Spinal cord (tissue), 10 donors: ENCODE measurements around the gene ZDHHC3. TPM values are rescaled to one million over a fixed set of nuclear protein-coding genes. Genes with fewer than 3 reads are reported as not detected.
"Not testable (repeated sequence)": the region's sequence is repeated elsewhere in the genome, so short reads cannot be mapped to it uniquely, and the experiment has no call there.

Source experiments
- DNase-seq, 6 donors: peaks; one replicate each; pipeline versions ENCODE4 v3.0.0 to v3.0.0-alpha.2; 2013 to 2015; ENCODE audit warnings: low spot score in 6 of 6, low read depth in 4 of 6
- H3K27ac ChIP-seq: one replicate; pipeline ENCODE4 v1.5.1; 2013; ENCODE audit warnings: low read depth, low read length, control low read depth
- H3K27me3 ChIP-seq: one replicate; pipeline ENCODE4 v1.6.1; 2013; ENCODE audit warnings: low read length; ENCODE audit not compliant: control insufficient read depth, insufficient read depth
- H3K36me3 ChIP-seq: one replicate; pipeline ENCODE4 v1.6.1; 2013; ENCODE audit warnings: low read length; ENCODE audit not compliant: control insufficient read depth, insufficient read depth
- H3K4me1 ChIP-seq: one replicate; pipeline ENCODE4 v1.6.1; 2013; ENCODE audit warnings: low read length; ENCODE audit not compliant: control insufficient read depth, insufficient read depth
- H3K4me3 ChIP-seq: one replicate; pipeline ENCODE4 v1.5.1; 2013; ENCODE audit warnings: low read depth, low read length, control low read depth
- H3K9me3 ChIP-seq: one replicate; pipeline ENCODE4 v1.6.1; 2013; ENCODE audit warnings: low read length; ENCODE audit not compliant: control insufficient read depth, insufficient read depth
- WGBS: methylation state at CpG from one replicate; pipeline ENCODE4 v1.1.5; 2013; ENCODE audit warnings: missing lambda C conversion rate; ENCODE audit not compliant: insufficient coverage; 5-methylcytosine and 5-hydroxymethylcytosine counted together
- polyA plus RNA-seq, 2 donors: library from polyadenylated mRNA; unstranded; fragments of 120-200 nt; gene quantifications; one replicate each; pipeline ENCODE4 v1.2.1, GENCODE V29; 2013; ENCODE audit not compliant: insufficient read length in 2 of 2
- total RNA-seq, 2 donors: library from RNA; depleted of rRNA in 1 of 2; stranded (reverse); fragments of 120-200 nt in 1 of 2; fragments of >200 nt in 1 of 2; gene quantifications; one replicate each; pipeline versions ENCODE4 v1.2.3 to v1.2.4, GENCODE V29; 2013 to 2014
- donor health status: healthy.

The ZDHHC3 gene
- total and polyA plus RNA-seq, 4 donors: 57.8 to 95.8 (median 70.6) TPM

DNA sequence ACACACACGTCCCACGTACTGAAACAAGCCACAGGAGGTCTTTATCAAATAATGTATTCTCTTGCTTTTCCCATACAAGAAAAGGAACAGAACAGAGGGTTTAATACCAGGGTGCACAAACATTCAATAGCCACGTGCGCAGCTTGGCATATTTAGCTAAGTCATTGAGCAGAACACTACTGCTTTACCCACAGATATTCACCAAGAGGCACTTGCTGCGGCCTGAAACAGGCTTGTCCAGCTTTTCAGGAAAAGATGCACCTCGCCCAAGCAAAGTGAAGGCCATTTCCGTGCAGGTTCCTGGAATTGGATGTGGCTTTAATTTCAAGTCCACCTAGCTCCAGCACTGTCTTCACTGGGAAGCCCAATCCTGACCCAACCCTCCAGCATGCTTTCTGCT, 17.6 kb downstream of the ZDHHC3 start:
- Histone ChIP-seq H3K4me3 (no peak overlapping the region), H3K36me3 (peaks cover 13% of the 10 kb centered on the region), H3K27me3 (no peaks in the 10 kb centered on the region), H3K4me1 (peaks cover 7% of the 10 kb centered on the region), H3K9me3 (no peaks in the 10 kb centered on the region), H3K27ac (no peak overlapping the region)
- DNase-seq: no peak
- WGBS: 79% methylated on average over 7 of the region's 7 CpGs

DNA sequence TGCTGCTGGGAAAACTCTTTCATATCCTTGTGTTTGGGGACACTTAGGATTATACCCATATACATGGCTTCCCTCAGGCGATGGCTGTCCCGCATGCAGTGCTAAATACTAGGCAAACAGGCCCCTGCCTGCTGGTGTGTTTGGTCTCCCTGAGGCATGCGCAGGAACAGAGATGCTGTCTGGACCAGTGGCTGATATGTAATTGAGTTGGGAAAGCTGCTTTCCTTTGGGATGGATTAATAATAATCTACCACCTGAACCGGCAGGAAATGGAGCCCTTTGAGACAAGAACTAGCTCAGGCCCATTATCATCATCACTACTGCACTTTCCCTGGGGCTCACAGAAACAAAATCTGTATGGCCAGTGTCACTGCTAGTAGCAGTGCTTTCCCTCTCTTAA, 18.0 kb downstream of the ZDHHC3 start:
- WGBS: 50% methylated on average over 2 of the region's 4 CpGs
- H3K4me3 ChIP-seq: no peak overlapping the region
- peaks cover 13% of the 10 kb centered on the region for H3K36me3 ChIP-seq
- H3K4me1 ChIP-seq: peaks cover 7% of the 10 kb centered on the region
- no peaks in the 10 kb centered on the region for H3K27me3 ChIP-seq
- no peak overlapping the region for H3K27ac ChIP-seq
- DNase-seq: peak in 1 of 6 donors; percentile 72
- no peaks in the 10 kb centered on the region for H3K9me3 ChIP-seq

GRCh38 chr3:44955917-44956316, 20.1 kb downstream of the ZDHHC3 start:
- H3K27ac ChIP-seq: no peak overlapping the region
- H3K9me3 ChIP-seq: no peaks in the 10 kb centered on the region
- no peak overlapping the region for H3K4me3 ChIP-seq
- H3K36me3 ChIP-seq: peaks cover 13% of the 10 kb centered on the region
- WGBS: no CpG with 5 or more reads among the region's 1 CpG
- peak in 1 of 6 donors; percentile 46 for DNase-seq
- H3K27me3 ChIP-seq: no peaks in the 10 kb centered on the region
- H3K4me1 ChIP-seq: peaks cover 7% of the 10 kb centered on the region

DNA sequence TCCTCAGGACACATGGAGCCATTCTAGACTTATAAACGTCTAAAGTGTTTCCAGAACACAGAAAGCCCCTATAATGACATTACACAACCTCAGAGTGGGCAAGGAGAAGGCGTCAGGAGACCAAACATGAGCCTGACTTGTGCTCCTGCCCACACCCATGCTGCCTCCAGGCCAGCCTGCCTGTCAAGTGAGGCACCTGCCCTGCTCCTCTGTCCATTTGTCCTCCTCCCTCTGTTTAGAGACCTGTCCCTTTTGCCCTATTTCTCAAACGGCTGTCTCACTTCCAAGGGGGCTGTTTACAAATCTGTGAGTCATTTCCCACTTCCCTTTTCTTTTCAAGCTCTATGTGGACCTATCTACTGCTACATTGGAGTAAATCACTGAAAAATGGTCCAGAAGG, 21.0 kb downstream of the ZDHHC3 start:
- Histone ChIP-seq H3K4me1 (peaks cover 7% of the 10 kb centered on the region), H3K36me3 (peaks cover 13% of the 10 kb centered on the region), H3K27me3 (no peaks in the 10 kb centered on the region), H3K4me3 (no peak overlapping the region), H3K27ac (no peak overlapping the region), H3K9me3 (no peaks in the 10 kb centered on the region)
- no peak for DNase-seq
- WGBS: 58% methylated on average over 3 of the region's 3 CpGs

- Histone ChIP-seq H3K27ac (no peak overlapping the region), H3K36me3 (peaks cover 13% of the 10 kb centered on the region), H3K4me3 (no peak overlapping the region), H3K4me1 (peaks cover 7% of the 10 kb centered on the region), H3K27me3 (no peaks in the 10 kb centered on the region), H3K9me3 (no peaks in the 10 kb centered on the region)
- no peak for DNase-seq
- WGBS: 100% methylated on average over 2 of the region's 5 CpGs
These were observed 21.7 kb downstream of the ZDHHC3 start for GRCh38 chr3:44954304-44954703.

DNA sequence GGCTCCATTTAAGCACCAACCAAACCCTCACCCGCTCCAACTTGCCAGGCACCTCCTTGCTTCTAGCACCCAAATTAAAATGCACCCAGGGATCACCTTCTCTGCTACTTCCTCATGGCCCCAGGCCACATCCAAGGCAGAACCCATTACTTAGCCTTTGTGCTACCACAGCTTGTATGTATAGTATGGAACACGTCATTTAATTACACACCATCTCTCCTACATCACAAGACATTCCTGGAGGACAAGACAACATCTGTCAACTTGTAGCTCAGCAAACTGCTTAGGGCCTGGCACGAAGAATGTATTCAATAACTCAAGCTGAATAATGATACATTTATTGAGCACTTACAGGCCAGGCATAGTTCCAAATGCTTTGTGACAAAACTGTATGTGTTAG, 23.3 kb downstream of the ZDHHC3 start:
- DNase-seq: no peak
- peaks cover 4% of the 10 kb centered on the region for H3K36me3 ChIP-seq
- no peak overlapping the region for H3K4me3 ChIP-seq
- whole genome bisulfite sequencing: 100% methylated on average over 1 of the region's 3 CpGs
- H3K9me3 ChIP-seq: no peaks in the 10 kb centered on the region
- no peak overlapping the region for H3K27ac ChIP-seq
- H3K4me1 ChIP-seq: peaks cover 4% of the 10 kb centered on the region
- no peaks in the 10 kb centered on the region for H3K27me3 ChIP-seq

DNA sequence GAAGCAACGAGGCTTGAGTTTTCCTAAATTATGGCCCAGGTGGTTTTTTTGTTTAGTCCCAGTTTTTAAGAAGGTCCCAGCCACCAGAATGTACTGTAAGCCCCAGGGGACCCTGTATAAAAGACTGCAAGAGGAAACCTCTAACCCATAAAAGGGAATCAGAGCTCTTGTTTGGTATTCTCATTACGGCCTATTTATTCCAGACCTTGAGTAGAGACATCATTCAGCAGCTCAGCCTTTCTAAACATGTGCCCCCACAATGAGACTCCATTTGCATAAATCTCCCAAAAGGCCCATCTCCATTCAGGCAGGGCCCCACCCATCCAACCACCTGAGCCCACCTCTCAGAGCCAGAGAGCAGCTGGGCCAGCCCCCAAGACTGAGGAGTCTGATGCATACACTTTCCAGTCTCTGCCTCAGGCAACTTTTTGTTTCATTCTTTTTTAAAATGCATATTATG, 25.7 kb downstream of the ZDHHC3 start:
- Histone ChIP-seq H3K4me1 (no peaks in the 10 kb centered on the region), H3K36me3 (peaks cover 4% of the 10 kb centered on the region), H3K4me3 (no peak overlapping the region), H3K27ac (no peak overlapping the region), H3K9me3 (no peaks in the 10 kb centered on the region), H3K27me3 (no peaks in the 10 kb centered on the region)
- peak in 1 of 6 donors; percentile 39 for DNase-seq
- WGBS: 29% methylated on average over 1 of the region's 2 CpGs

- WGBS: 97% methylated on average over 3 of the region's 4 CpGs
- H3K36me3 ChIP-seq: not testable (repeated sequence)
These were observed 26.2 kb downstream of the ZDHHC3 start for GRCh38 chr3:44949770-44950169.

GRCh38 chr3:44948239-44948638, 27.7 kb downstream of the ZDHHC3 start:
- H3K36me3 ChIP-seq: peaks cover 12% of the 10 kb centered on the region
- no peak overlapping the region for H3K27ac ChIP-seq
- H3K27me3 ChIP-seq: no peaks in the 10 kb centered on the region
- no peaks in the 10 kb centered on the region for H3K9me3 ChIP-seq
- H3K4me1 ChIP-seq: no peaks in the 10 kb centered on the region
- DNase-seq: no peak
- WGBS: 100% methylated on average over 3 of the region's 3 CpGs
- H3K4me3 ChIP-seq: no peak overlapping the region

More at GRCh38 chr3:44949770-44950169, 26.2 kb downstream of the ZDHHC3 start:
- not testable (repeated sequence) for H3K27ac ChIP-seq, DNase-seq, H3K4me3 ChIP-seq, H3K4me1 ChIP-seq, H3K9me3 ChIP-seq, H3K27me3 ChIP-seq

GRCh38 chr3:44942202-44942921, 33.6 kb downstream of the ZDHHC3 start:
- H3K4me3 ChIP-seq: no peak overlapping the region
- no peaks in the 10 kb centered on the region for H3K27me3 ChIP-seq
- 81% methylated on average over 6 of the region's 9 CpGs for WGBS
- no peak for DNase-seq
- no peaks in the 10 kb centered on the region for H3K9me3 ChIP-seq
- H3K27ac ChIP-seq: no peak overlapping the region
- peaks cover 39% of the 10 kb centered on the region for H3K36me3 ChIP-seq
- H3K4me1 ChIP-seq: peaks cover 10% of the 10 kb centered on the region
